Activated CD4-positive, alpha-beta T cell treated with anti-CD3 and anti-CD28 coated beads, Interleukin-2, amount 50 U/mL, for 24 hours (primary cell): ENCODE data around the gene TCEAL4.

Experiments
- DNase-seq, 2 donors: peaks; one replicate each; pipeline ENCODE4 v3.0.0-alpha.2; 2020; ENCODE audit warnings: low read depth in 1 of 2, low spot score in 1 of 2

The TCEAL4 gene

DNA sequence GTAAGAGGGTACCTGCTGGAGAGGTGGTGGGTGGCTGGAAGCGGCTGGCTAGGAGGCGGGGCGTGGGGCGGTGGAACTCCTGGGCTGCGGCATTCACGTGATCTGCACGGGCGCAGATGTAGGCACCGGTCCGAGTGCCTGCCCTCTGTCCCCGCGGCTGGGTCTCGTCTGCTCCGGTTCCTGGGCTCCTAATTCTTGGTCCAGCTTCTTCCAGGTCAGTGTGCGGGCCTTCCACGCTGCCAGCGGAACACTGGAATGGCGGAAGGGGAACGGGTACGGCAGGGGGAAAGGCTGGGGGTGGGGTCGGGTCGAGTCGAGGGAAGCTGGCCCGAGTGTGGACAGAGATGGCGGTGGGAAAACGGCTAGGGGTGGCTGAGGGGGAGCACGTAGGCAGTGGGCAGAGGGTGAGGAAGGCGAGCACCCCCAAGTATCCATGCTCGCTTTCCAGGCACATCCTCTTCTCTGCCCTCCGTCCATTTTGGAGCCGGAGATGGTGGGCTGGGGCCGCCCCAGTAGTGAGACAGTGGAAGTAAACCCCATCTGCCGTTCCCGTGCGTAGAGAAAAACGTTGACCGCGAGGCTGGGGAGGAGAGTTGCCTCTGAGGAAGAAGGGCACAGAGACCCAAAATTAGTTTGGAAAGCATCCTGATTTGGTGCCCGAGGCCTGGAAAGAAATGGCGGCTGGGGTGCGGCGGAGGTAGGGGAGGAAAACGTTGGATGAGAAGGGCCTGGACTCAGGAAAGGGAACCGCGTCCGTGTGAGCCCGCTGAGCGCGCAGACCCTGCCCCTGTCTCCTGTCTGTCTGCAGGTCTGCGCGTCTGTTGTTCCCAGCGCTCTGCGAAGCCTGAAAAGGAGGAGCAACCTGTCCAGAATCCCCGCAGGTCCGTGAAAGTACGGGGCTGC lies at the start of gene TCEAL4:
Gene TCEAL4, plus strand, starts transcription at position 105 of the 903 bp plus-strand sequence. CDS start 1,161 bp downstream, outside the sequence.
- no peak for DNase-seq

DNA sequence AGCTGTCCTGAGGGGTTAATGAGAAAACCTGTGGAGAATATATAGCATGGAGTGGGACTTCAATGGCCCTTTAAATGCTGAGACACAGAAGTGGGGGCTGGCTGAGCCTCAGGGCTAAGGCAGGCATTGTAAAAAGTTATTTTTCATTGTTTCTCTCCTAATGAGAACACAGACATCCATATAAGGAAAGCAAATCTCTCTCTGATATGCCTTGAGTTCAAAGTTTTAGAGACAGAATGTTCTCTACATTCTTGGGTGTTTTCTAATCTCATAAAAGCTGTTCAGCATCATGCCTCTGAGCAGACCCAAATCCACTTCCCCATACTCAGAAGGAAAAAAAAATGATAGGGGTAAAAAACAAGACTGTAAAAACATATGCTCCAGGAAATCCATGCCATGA lies 49.2 kb upstream of the TCEAL4 start:
- DNase-seq: no peak

DNA sequence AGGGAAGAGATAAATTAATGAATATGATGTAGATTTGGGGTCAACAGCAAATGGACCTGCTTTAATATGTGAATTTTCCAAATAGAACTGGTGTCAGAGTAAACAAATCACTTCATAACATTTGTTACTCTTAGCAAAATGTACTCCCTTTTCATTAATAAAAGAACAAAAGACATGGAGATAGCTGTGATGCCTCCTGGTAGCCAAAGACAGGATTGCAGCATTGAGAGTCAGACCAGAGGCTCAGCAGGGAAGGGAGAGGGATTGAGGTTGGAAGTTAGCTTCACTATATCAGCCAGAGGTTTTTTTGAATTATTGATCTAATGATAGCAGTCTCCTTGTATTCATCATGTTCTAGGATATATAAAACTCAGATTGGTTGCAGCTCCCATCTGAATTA lies 48.6 kb upstream of the TCEAL4 start:
- no peak for DNase-seq

DNA sequence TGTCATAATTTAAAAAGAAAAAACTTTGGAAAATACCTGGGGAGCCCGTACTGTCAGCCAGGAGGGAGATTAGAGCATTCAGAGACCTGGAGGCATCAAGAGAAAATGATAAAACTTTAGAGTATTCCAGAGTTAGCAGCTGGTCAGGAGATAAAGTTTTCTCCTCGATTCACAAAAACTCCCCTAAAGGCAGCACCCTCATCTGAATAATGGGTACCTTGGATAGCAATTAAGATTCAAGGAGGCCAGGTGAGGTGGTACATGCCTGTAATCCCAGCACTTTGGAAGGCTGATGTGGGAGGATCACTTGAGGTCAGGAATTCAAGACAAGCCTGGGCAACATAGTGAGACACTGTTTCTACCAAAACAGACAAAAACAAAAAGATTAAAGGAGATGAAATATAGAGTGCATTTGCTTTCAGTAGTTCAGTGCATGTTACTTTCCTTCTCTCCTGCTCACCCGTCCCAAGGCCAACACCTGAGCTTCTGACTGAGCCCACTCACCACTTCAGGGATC lies 47.4 kb upstream of the TCEAL4 start:
- no peak for DNase-seq

DNA sequence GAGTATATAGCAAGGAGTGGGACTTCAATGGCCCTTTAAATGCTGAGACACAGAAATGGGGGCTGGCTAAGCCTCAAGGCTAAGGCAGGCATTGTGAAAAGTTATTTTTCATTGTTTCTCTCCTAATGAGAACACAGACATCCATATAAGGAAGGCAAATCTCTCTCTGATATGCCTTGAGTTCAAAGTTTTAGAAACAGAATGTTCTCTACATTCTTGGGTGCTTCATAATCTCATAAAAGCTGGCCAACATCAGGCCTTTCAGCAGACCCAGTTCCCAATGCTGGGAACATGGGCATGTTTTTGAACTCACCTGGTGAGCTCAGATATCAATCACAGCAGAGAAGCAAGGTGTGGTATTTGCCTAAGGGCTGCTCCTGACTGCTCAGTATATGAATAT lies 46.6 kb upstream of the TCEAL4 start:
- no peak for DNase-seq

DNA sequence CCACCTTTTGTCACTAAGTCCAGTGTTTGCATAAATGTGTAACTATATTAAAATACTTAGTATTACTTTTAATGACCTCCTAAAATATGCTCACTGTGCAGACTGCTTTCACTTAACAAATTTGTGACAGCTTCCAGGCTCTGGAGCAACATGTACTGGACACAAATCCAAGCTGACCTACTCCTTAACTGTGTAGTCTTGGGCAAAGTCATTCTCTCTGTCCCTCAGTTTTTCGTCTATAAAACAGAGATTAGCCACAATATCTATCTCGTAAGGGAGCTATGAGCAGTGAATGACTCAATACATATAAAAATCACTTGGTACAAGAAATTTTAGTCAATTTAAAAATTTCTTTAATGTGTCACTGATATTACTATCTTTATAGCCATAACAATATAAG lies 45.6 kb upstream of the TCEAL4 start:
- no peak for DNase-seq

DNA sequence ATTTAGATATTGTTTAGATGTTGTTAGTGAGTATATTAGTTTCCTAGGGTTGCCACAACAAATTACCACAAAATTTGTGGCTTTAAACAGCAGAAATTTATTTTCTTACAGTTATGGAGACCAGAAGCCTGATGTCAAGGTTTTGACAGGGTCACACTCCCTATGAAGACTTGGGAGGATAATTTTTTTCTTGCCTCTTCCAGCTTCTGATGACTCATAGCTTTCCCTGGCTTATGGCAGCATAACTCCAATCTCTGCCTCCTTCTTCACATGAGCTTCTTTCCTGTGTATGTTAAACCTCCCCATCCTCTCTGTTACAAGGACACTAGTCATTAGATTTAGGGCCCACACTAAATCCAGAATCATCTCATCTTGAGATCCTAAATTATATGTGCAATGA lies 45.2 kb upstream of the TCEAL4 start:
- no peak for DNase-seq

DNA sequence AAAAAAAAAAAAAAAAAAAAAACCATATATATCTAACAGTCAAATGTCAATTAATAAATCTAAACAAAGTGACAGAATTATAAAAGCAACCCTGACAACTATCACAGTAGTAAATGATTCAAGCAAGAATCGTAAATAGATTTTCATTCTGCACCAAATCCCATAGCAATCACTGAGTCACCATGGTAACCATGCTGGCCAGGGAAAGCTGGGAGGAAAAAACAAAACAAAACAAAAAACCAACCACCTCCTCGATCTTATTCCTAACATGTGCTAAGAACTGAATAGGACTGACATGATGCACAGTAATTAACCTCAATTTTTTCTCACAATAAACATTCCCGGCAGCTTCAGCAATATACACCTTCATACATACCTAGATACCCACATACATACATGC lies 35.4 kb upstream of the TCEAL4 start:
- no peak for DNase-seq

DNA sequence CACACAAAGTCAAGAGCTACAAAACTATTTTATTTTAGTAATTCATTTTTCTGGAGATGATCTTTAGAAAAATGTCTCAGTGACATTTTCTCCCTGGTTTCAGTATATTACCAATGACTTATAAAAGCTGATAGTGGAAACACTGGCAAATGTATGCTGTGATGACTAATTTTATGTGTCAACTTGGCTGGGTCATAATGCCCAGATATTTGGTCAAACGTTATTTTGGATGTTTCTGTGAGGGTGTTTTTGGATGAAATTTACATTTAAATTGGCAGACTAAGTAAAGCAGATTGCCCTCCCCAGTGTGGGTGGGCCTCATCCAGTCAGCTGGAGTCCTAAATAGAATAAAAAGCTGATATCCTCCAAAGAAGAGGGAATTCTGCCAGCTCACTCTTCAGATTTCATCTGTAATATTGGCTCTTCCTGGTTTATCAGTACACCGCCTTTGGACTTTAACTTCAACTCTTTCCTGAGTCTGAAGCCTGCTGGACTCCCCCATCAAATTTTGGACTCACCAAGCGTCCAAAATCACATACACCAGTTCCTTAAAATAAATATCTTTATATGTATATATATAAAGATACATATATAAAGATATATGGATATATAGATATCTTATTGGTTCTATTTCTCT lies 34.8 kb upstream of the TCEAL4 start:
- DNase-seq: no peak

DNA sequence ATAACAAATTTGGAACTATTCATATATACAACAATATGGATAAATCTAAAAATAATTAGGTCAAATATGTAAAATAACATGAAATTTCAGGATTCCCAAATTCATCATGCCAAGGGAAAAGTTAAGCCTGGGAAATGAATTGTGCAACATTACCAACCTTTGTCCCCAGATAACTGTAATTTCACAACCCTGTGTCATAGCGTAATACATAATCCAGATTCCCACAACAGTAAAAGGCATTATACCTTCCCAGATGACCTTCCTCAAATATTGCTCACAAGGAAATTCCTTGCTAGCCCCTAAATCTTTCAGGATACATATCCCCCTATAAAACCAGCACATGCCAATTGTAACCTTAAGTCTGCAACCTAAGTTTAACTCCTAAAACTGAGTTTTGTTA lies 33.1 kb upstream of the TCEAL4 start:
- no peak for DNase-seq

DNA sequence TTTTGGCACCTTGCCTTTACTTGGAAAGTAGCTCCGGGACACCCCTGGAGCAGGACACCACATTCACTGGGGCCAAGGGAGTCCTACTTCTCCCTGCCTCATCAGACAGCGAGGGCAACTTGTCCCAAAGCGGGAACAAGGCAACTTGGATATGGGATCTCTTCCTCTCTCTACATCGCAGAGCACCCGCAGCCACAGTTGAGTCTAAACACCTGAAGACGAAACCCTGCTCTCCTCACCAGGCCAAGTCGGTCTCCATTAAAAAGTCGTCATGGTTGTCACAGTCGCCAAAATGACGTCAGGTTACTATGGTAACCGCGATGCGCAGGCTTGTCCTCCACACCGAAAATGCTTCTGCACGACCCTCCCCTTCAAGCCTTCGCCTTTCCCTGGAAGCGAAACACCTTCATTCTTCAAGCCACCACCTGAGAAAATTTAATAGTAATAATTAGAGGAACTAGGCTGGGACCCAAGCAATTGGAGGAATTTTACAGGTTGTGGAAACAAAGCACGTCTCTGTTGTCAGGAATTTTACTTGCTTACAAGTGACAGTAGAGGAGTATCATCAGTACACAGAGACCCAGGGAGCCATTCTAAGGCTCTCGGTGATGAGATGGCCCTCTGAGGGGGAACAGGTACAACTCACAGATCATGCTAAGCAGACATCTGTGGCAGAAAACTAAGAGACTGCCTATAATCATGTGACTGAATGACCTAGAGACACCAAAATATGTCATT lies 30.5 kb upstream of the TCEAL4 start:
- DNase-seq: peak; percentile 32 to 53

DNA sequence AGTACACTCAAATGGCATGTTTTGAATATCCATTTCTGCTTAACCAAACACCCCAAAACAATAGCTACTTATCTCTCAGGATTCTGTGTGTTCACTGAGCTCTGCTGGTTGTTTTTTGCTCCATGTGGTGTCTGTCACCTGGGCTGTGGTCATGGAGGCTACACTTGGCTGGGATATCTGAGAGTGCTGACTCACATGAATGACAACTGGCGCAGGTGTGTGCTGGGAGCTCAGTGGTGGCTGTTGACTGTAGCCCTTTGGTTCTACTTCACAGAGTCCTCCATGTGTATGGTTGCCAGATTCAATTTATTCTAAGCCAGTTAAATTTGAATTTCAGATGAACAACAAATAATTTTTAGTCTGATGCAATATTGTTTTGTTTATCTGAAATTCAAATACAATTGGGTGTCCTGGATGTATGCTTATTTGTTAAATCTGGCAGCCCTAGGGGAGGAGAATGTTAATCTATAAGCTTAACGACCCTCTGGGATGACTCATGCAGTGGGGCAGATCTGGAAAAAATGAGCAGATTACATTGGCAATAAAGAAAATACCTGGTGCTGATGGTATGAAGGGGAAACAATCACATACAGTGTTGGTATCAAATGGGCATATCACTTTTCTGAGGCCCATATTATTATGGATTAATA lies 28.2 kb upstream of the TCEAL4 start:
- no peak for DNase-seq

DNA sequence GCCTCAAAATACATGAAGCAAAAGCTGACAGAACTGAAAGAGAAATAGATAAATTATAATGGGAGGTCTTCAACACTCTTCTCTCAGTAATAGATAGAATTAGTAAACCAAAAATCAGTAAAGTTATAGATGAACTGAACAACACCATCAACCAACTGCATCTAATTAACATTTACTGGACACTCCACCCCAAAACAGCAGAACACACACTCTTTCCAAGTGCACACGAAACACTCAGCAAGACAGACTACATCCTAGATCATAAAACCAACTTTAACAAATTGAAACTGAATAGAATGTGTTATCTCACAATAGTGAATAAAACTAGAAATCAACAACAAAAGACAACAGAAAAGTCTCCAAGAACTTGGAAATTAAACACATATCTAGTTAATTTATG lies 25.1 kb upstream of the TCEAL4 start:
- no peak for DNase-seq

DNA sequence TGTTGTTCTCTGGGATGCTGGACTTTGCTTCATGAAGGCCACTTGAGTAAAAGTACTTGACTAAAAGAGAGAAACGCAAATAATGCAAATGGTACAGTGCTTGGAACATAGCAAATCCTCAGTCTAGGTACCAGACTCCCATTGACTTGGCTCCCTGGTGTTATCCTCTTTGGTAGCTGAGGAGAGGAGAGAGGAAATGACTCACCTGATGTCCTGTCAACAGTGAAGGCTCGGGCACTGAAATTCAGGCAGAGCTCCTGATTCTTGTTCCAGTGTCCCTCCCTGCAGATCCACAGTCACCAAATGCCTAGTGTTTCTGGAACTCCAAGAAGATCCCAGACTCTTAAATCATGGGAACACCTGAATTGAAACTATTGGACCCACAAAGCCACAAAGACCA lies 22.5 kb upstream of the TCEAL4 start:
- no peak for DNase-seq

DNA sequence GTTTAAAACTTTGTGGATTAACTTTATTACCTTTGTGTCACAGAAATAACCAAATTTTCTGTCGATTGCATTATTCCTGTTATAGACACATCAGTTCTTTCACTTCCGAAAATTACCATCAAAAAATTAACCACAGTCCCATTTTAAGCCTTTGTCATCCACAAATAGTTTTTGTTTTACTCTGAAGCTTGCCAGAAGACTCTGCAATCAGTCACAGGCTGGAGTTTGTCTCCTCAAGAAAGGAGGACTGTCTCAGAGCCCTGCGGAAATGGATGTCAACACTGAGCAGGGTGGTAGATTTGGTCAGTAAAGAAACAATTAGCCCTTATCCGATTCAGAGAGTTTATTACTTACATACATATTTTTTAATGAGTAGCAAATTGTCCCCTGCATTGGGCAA lies 20.1 kb upstream of the TCEAL4 start:
- DNase-seq: no peak

DNA sequence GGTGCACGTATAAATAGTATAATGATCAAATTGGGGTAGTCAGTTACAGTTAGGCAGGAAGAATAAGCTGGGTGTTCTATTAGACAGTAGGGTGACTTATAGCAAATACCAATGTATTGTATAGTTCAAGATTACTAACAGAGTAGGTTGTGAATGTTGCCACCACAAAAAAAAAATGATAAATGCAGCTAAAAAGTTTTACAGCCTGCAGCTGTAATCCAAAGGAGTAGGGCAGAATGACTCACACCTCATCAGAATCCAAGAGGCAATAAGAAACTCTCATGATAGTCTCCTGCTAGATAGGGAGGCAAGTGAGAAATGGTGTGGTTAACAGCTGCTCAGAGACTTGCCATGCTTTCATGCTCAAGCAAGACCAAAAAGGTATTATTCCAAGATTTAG lies 19.6 kb upstream of the TCEAL4 start:
- no peak for DNase-seq

DNA sequence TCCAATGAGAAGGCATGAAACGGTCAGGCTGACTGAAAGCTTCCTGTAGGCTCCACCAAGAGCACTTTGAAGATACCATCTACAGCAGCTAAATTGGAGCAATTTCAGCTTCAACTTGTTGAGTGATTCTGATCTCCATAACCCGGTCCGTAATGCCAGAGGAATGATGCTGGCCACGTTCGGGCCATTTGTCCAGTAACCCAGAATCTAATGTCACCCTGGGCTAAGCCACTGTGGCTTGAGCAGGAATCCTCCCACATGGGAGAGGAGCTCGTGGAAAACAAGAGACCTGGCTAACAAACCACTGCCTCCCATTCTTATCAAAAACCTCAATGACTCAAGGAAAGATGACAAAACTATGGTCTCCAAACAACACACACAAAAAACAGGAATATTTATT lies 14.2 kb upstream of the TCEAL4 start:
- DNase-seq: no peak

DNA sequence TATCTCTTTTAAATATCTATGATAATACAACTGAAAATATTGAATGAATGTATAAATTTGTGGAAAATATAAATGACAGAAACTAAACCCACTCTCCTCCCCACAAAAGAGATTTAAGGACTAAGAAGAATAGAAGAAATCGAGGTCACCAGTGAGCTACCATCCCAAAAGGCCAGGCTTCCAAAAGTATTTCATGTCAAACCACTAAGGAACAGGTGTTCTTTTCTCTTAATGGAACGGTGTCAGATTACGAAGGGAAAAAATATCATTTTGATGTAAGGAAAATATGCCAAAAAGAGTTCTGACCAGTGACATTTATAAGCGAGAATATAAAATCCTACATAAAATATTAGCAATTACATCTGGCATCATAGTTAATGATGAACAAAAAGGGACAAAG lies 13.6 kb upstream of the TCEAL4 start:
- DNase-seq: no peak

DNA sequence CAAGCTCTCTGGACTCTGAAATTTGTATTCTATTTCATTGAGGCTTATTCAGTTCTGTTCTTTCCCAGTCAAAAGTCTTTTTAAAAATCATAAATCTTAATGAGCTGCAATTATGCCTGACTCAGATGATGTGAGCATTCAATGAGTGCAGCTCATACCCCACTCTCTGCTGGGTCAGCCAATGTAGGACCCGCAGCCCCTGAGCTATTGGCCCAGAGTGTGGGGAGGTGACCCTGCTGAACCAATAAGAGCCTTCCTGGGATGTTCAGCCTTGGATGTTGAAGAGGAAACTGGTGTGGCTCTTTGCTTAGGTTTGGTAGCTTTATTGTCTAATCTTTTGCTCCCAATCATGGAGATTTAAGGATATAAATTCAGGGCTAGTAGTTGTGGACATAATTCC lies 12.1 kb upstream of the TCEAL4 start:
- DNase-seq: no peak

DNA sequence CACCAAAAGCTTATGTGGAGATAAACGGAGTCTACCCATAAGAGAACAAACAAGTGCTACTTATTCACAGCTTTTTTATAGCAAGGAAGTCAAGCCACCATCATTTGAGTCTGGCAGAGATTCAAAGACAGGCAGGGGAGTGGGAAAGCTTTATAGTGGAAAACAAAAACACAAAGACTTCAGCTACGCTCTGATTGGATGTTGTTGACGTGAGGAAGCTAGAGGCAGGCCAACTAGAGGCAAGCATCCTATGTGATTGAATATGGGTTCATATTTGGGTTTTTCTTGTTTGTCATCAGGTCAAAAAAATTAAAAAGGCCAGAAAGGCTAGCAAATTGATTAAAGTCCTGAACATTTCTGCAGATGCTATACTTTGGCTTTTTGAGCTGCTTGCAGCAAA lies 719 bp upstream of the TCEAL4 start:
- no peak for DNase-seq

DNA sequence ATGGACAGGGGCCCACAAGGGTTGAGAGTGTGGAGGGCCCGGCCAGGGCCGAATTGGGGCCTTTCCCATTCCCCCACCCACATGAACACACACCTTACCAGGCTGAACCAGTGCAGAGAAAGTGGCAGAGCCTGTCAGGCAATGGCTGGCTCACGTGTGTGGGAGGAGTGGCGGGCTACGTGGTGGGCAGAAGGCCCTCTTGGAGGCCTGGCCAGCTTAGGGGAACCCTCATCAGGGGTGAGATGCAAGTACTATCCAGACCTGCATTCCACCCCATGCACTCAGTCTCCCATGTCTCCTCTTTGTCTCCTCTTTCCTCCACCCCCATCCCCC lies 965 bp downstream of the TCEAL4 start:
- DNase-seq: no peak
